PC-9 (cell line): ENCODE measurements around the gene MAGI1. TPM values are rescaled to one million over a fixed set of nuclear protein-coding genes. Genes with fewer than 3 reads are reported as not detected.

Source experiments
- BruUV-seq: library from RNA; stranded (reverse); fragments of 400-500 nt; replicated peaks from 2 replicates; lab custom pipeline; 2021; lab: Mats Ljungman, UMichigan
- CTCF ChIA-PET: fragments of 300-600 bp; sonication (Branson Sonifier 250); formaldehyde crosslinking; loops from one replicate; lab custom pipeline; 2022; ENCODE audit warnings: antibody characterized with exemption; lab: Charles Lee
- POLR2A ChIA-PET: fragments of 300-600 bp; sonication (Branson Sonifier 250); formaldehyde crosslinking; loops from one replicate; lab custom pipeline; 2022; ENCODE audit warnings: antibody characterized with exemption; ENCODE audit not compliant: unreplicated experiment; lab: Charles Lee
- DNase-seq, 2 experiments: peaks; one replicate each; pipeline versions ENCODE4 v3.0.0 to v3.0.0-alpha.2; 2015 to 2022; ENCODE audit warnings: mixed read lengths in 1 of 2
- H2AFZ ChIP-seq: fragments of 200-600 bp; sonication (generic); 2 replicates; pipeline ENCODE4 v1.8.1; 2017; ENCODE audit warnings: antibody characterized with exemption
- H3F3A ChIP-seq: fragments of 200-600 bp; sonication (generic); 2 replicates; pipeline ENCODE4 v1.8.1; 2017; ENCODE audit warnings: antibody characterized with exemption, mild to moderate bottlenecking, low read depth; ENCODE audit not compliant: insufficient read depth
- H3K27ac ChIP-seq: fragments of 200-600 bp; sonication (generic); 2 replicates; pipeline ENCODE4 v1.6.1; 2016; ENCODE audit warnings: mixed run types
- H3K27me3 ChIP-seq: fragments of 200-600 bp; sonication (generic); 2 replicates; pipeline ENCODE4 v1.6.1; 2016; ENCODE audit warnings: low read depth, mixed run types; ENCODE audit not compliant: insufficient read depth
- H3K36me3 ChIP-seq: fragments of 200-600 bp; sonication (generic); 2 replicates; pipeline ENCODE4 v1.6.1; 2016; ENCODE audit warnings: low read depth, mixed run types
- H3K4me1 ChIP-seq: fragments of 200-600 bp; sonication (generic); replicated peaks from 2 replicates; pipeline ENCODE4 v1.6.1; 2016; ENCODE audit warnings: mixed run types; ENCODE audit not compliant: insufficient read depth
- H3K4me2 ChIP-seq: fragments of 200-600 bp; sonication (generic); 2 replicates; pipeline ENCODE4 v1.6.1; 2017; ENCODE audit warnings: mixed run types
- H3K4me3 ChIP-seq: fragments of 200-600 bp; sonication (generic); 2 replicates; pipeline ENCODE4 v1.6.1; 2016; ENCODE audit warnings: mixed run types
- H3K79me2 ChIP-seq: fragments of 200-600 bp; sonication (generic); 2 replicates; pipeline ENCODE4 v1.6.1; 2017; ENCODE audit warnings: low read depth, mixed run types
- H3K9me2 ChIP-seq: fragments of 200-600 bp; sonication (generic); 2 replicates; pipeline ENCODE4 v1.8.1; 2017; ENCODE audit warnings: mild to moderate bottlenecking; ENCODE audit not compliant: insufficient read depth
- H3K9me3 ChIP-seq: fragments of 200-600 bp; sonication (generic); 2 replicates; pipeline ENCODE4 v1.8.1; 2016; ENCODE audit warnings: low read depth; ENCODE audit not compliant: insufficient read depth
- H4K20me1 ChIP-seq: fragments of 200-600 bp; sonication (generic); 2 replicates; pipeline ENCODE4 v1.8.1; 2017; ENCODE audit not compliant: insufficient read depth
- EZH2 ChIP-seq: fragments of 200-600 bp; sonication (generic); IDR thresholded peaks from 2 replicates; pipeline ENCODE4 v1.8.0; 2017; ENCODE audit warnings: antibody characterized with exemption, low read depth
- intact Hi-C: fragments of 100-400 bp; cut with micrococcal nuclease; formaldehyde crosslinking; loops from one replicate; pipeline ENCODE4 v1.10.0; 2022; ENCODE audit not compliant: unreplicated experiment
- total RNA-seq: library from RNA; stranded (reverse); gene quantifications from 2 replicates; pipeline ENCODE4 v1.2.3, GENCODE V29; 2021
- TF ChIP-seq, protein P1 (sequence below): fragments of 200-600 bp; sonication (generic); conservative IDR thresholded peaks from 2 replicates; pipeline ENCODE4 v1.6.1; 2017; ENCODE audit warnings: mixed run types, antibody characterized with exemption, mild to moderate bottlenecking, moderate library complexity

MAGI1 gene
- total RNA-seq, 1 experiment from 2014 or later, result 23.3 TPM

DNA sequence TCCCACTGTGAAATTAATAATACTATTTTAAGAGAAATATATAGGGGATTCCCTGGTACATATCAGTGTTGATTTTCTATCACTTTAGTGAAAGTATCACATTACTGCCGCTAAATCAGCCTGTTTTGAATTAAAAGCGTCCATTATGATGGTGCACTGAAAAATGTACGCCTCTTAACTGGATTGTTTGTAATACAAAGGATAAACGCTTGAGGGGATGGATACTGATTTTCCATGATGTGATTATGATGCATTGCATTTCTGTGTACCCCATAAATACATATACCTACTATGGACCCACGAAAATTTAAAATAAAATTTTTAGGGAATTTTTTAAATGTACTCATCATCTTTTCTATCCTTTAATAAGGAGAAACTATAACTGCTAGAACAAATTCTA is 478.6 kb downstream of the MAGI1 start:
- intact Hi-C loops, result no loop called here
- Histone ChIP-seq H3K4me2 (no peak overlapping the region), H3K4me3 (no peak overlapping the region), H3K27me3 (no peaks in the 10 kb centered on the region), H4K20me1 (no peaks in the 10 kb centered on the region), H3K27ac (no peak overlapping the region), H3K9me2 (no peaks in the 10 kb centered on the region), H3K36me3 (no peaks in the 10 kb centered on the region), H3K79me2 (no peaks in the 10 kb centered on the region), H3F3A (no peaks in the 10 kb centered on the region), H3K9me3 (no peaks in the 10 kb centered on the region), H2AFZ (no peak overlapping the region), H3K4me1 (no peaks in the 10 kb centered on the region)
- TF ChIP-seq EZH2, result no peak
- TF ChIP-seq, protein P1, sequence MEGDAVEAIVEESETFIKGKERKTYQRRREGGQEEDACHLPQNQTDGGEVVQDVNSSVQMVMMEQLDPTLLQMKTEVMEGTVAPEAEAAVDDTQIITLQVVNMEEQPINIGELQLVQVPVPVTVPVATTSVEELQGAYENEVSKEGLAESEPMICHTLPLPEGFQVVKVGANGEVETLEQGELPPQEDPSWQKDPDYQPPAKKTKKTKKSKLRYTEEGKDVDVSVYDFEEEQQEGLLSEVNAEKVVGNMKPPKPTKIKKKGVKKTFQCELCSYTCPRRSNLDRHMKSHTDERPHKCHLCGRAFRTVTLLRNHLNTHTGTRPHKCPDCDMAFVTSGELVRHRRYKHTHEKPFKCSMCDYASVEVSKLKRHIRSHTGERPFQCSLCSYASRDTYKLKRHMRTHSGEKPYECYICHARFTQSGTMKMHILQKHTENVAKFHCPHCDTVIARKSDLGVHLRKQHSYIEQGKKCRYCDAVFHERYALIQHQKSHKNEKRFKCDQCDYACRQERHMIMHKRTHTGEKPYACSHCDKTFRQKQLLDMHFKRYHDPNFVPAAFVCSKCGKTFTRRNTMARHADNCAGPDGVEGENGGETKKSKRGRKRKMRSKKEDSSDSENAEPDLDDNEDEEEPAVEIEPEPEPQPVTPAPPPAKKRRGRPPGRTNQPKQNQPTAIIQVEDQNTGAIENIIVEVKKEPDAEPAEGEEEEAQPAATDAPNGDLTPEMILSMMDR, result no peak
- no peak for DNase-seq
- CTCF ChIA-PET, result no interaction called here
- BruUV-seq, result no TSS peak
- POLR2A ChIA-PET, result no interaction called here

DNA sequence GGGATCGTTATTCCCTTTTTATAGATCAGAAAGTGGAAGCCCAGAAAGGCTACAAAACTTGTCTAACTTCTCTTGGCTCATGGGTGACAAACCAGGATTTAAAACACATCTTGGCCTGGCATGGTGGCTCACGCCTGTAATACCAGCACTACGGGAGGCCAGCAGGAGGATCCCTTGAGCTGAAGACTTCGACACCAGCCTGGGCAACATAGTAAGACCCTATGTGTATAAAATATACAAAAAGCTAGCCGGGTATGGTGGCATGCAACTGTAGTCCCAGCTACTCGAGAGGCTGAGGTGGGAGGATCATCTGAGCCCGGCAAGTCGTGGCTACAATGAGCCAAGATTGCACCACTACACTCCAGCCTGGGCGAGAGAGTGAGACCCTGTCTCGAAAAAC is 479.1 kb downstream of the MAGI1 start:
- Histone ChIP-seq H3K9me3 (no peaks in the 10 kb centered on the region), H3K4me3 (no peak overlapping the region), H3K4me1 (no peaks in the 10 kb centered on the region), H2AFZ (no peak overlapping the region), H3K9me2 (no peaks in the 10 kb centered on the region), H3K4me2 (no peak overlapping the region), H3F3A (no peaks in the 10 kb centered on the region), H3K36me3 (no peaks in the 10 kb centered on the region), H4K20me1 (no peaks in the 10 kb centered on the region), H3K79me2 (no peaks in the 10 kb centered on the region), H3K27me3 (no peaks in the 10 kb centered on the region), H3K27ac (no peak overlapping the region)
- DNase-seq, result no peak
- POLR2A ChIA-PET, result no interaction called here
- CTCF ChIA-PET, result no interaction called here
- no TSS peak for BruUV-seq
- intact Hi-C loops, result no loop called here
- TF ChIP-seq, protein P1, result no peak
- no peak for TF ChIP-seq EZH2

DNA sequence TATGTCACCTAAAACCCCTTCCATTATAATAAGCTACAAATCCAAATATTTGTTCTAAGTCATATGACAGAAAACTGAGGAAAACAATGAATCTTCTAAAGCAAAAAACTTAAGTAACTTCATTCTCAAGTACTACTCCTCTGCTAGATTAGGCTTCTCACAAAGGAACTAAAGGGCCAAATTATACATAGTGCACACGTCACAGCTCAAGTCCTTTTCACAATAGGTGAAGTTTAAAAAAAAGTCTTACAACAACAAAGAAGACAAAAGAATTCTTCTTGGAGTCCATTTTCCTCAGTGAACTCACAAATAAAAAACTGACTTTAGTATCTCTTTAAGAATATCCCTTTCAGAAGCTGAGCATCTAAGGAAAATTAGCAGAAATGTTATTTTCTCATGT is 479.9 kb downstream of the MAGI1 start:
- intact Hi-C loops, result no loop called here
- DNase-seq, result no peak
- no peak overlapping the region for H3K4me3 ChIP-seq
- no peaks in the 10 kb centered on the region for H3K4me1 ChIP-seq
- BruUV-seq, result no TSS peak
- no peaks in the 10 kb centered on the region for H3K9me2 ChIP-seq
- no peaks in the 10 kb centered on the region for H3K27me3 ChIP-seq
- CTCF ChIA-PET, result no interaction called here
- no peak overlapping the region for H3K4me2 ChIP-seq
- H4K20me1 ChIP-seq, result no peaks in the 10 kb centered on the region
- POLR2A ChIA-PET, result no interaction called here
- H3K27ac ChIP-seq, result no peak overlapping the region
- no peak overlapping the region for H2AFZ ChIP-seq
- no peaks in the 10 kb centered on the region for H3F3A ChIP-seq
- no peaks in the 10 kb centered on the region for H3K36me3 ChIP-seq
- H3K79me2 ChIP-seq, result no peaks in the 10 kb centered on the region
- TF ChIP-seq, protein P1, result no peak
- no peak for TF ChIP-seq EZH2
- H3K9me3 ChIP-seq, result no peaks in the 10 kb centered on the region
